Gastrocnemius medialis (tissue), 4 donors: ENCODE data around the gene SLC10A3.

Source experiments
- POLR2A ChIP-seq, 2 donors: fragments of 450-650 bp; IDR thresholded peaks; one replicate each; pipeline ENCODE4 v1.6.1; 2017; ENCODE audit warnings: antibody characterized with exemption in 2 of 2, mild to moderate bottlenecking in 2 of 2, moderate library complexity in 2 of 2
- TF ChIP-seq, protein P1 (sequence below), 5 experiments: fragments of 450-650 bp in 3 of 5; fragments of 200-600 bp in 2 of 5; sonication (generic) in 2 of 5; IDR thresholded peaks in 4 of 5; conservative IDR thresholded peaks in 1 of 5; 1 replicate in 4 of 5; 2 replicates in 1 of 5; pipeline ENCODE4 v1.5.1; 2016 to 2019; ENCODE audit warnings: antibody characterized with exemption in 5 of 5, mild to moderate bottlenecking in 3 of 5, moderate library complexity in 3 of 5

DNA sequence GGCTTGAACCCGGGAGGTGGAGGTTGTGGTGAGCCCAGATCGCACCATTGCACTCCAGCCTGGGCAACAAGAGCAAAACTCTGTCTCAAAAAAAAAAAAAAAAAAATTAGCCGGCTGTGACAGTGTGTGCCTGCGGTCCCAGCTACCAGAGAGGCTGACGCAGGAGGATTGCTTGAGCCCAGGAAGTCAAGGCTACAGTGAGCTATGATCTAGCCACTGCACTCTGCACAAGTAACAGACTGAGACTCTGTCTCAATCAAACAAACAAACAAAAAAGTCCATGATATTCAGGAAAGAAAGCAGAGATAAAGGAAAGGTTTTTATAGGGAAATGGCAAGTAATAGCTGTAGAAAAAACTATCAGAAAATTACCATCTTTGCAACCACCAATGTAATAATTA, 9.2 kb downstream of the SLC10A3 start:
- TF ChIP-seq POLR2A (IDR thresholded peaks at IDR 0.05) = no peak
- TF ChIP-seq, protein P1, sequence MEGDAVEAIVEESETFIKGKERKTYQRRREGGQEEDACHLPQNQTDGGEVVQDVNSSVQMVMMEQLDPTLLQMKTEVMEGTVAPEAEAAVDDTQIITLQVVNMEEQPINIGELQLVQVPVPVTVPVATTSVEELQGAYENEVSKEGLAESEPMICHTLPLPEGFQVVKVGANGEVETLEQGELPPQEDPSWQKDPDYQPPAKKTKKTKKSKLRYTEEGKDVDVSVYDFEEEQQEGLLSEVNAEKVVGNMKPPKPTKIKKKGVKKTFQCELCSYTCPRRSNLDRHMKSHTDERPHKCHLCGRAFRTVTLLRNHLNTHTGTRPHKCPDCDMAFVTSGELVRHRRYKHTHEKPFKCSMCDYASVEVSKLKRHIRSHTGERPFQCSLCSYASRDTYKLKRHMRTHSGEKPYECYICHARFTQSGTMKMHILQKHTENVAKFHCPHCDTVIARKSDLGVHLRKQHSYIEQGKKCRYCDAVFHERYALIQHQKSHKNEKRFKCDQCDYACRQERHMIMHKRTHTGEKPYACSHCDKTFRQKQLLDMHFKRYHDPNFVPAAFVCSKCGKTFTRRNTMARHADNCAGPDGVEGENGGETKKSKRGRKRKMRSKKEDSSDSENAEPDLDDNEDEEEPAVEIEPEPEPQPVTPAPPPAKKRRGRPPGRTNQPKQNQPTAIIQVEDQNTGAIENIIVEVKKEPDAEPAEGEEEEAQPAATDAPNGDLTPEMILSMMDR (IDR thresholded peaks at IDR 0.05 in 4 of 5, conservative IDR thresholded peaks at IDR 0.05 in 1 of 5) = no peak
